ENCODE measurements around the gene PSMD1. TPM values are rescaled to one million over a fixed set of nuclear protein-coding genes. Genes with fewer than 3 reads are reported as not detected.

Gene PSMD1
- polyA plus RNA-seq, 1 donor (not counting 4 experiments of a cell fraction or from before 2014, with no cell fraction given): 262 TPM

DNA sequence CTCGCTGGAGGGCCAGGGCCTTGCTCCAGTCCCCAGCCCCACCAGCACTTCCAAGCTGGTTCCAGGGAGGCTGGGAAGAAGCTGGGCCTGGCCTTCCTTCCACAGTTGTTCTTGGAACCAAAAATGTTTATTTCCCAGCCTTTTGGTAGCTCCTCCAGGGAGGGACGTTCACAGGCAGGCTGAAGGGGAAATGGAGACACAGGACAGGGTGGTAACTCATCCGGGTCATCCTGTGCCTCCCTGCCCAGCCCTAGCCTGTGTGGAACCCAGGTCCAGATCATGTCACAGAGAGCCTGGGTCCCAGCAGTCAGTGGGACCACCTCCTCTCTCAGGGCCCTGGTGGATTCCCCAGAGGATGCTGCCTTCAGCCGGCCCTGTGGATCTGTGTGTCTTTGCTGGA, 129.2 kb downstream of the PSMD1 start:
- H3K27me3 ChIP-seq (ENCODE audit: control insufficient read depth, extremely low read depth, insufficient read depth, low read length): peaks cover 24% of the 10 kb centered on the region
- no peak overlapping the region for H3K27ac ChIP-seq (ENCODE audit: control insufficient read depth, insufficient read depth, low read length)
- FAIRE-seq (no peak), DNase-seq (ENCODE audit: low read depth, low spot score) (no peak)
- no peaks in the 10 kb centered on the region for H3K36me3 ChIP-seq (ENCODE audit: control insufficient read depth in 2 of 2, extremely low read depth in 1 of 2, insufficient read depth in 2 of 2, low read length in 2 of 2)
- H3K9ac ChIP-seq (ENCODE audit: control insufficient read depth, extremely low read depth, insufficient read depth, low read length): no peak overlapping the region
- dilution Hi-C loops (cut with MboI; ENCODE audit: extremely low pct_ligation_motif_present, low sequenced_read_pairs): no loop called here
- no peak for TF ChIP-seq CTCF (optimal IDR thresholded peaks at IDR 0.05 in 1 of 3, IDR thresholded peaks at IDR 0.05 in 1 of 3, conservative IDR thresholded peaks at IDR 0.05 in 1 of 3; ENCODE audit: extremely low read depth in 1 of 3, insufficient read depth in 2 of 3, low read length in 3 of 3)
- no peak for TF ChIP-seq EZH2 (IDR thresholded peaks at IDR 0.05; ENCODE audit: low read length)
- no peaks in the 10 kb centered on the region for H3K9me3 ChIP-seq (ENCODE audit: control insufficient read depth, low read depth, low read length)
- H3K4me3 ChIP-seq (ENCODE audit: control insufficient read depth in 2 of 3, extremely low read depth in 1 of 3, insufficient read depth in 2 of 3, low read depth in 1 of 3, low read length in 3 of 3): no peak overlapping the region
- no peaks in the 10 kb centered on the region for H4K20me1 ChIP-seq (ENCODE audit: control insufficient read depth, extremely low read depth, insufficient read depth, low read length)
- no peaks in the 10 kb centered on the region for H3K79me2 ChIP-seq (ENCODE audit: control insufficient read depth, insufficient read depth, low read length)
- no peak overlapping the region for H2AFZ ChIP-seq (ENCODE audit: control insufficient read depth, low read length)
- no peaks in the 10 kb centered on the region for H3K4me1 ChIP-seq (ENCODE audit: control insufficient read depth, extremely low read depth, insufficient read depth, low read length)
- no peak overlapping the region for H3K4me2 ChIP-seq (ENCODE audit: control insufficient read depth, extremely low read depth, insufficient read depth, low read depth, low read length)
- no peaks in the 10 kb centered on the region for H3K9me1 ChIP-seq (ENCODE audit: control insufficient read depth, extremely low read depth, insufficient read depth, low read length)

- no peaks in the 10 kb centered on the region for H4K20me1 ChIP-seq (ENCODE audit: control insufficient read depth, extremely low read depth, insufficient read depth, low read length)
- no peak overlapping the region for H3K4me2 ChIP-seq (ENCODE audit: control insufficient read depth, extremely low read depth, insufficient read depth, low read depth, low read length)
- DNase-seq (ENCODE audit: low read depth, low spot score): no peak
- no peaks in the 10 kb centered on the region for H3K9me3 ChIP-seq (ENCODE audit: control insufficient read depth, low read depth, low read length)
- H2AFZ ChIP-seq (ENCODE audit: control insufficient read depth, low read length): no peak overlapping the region
- TF ChIP-seq CTCF (optimal IDR thresholded peaks at IDR 0.05 in 1 of 3, IDR thresholded peaks at IDR 0.05 in 1 of 3, conservative IDR thresholded peaks at IDR 0.05 in 1 of 3; ENCODE audit: extremely low read depth in 1 of 3, insufficient read depth in 2 of 3, low read length in 3 of 3) (no peak), EZH2 (IDR thresholded peaks at IDR 0.05; ENCODE audit: low read length) (no peak)
- no peak overlapping the region for H3K27ac ChIP-seq (ENCODE audit: control insufficient read depth, insufficient read depth, low read length)
- no peak overlapping the region for H3K9ac ChIP-seq (ENCODE audit: control insufficient read depth, extremely low read depth, insufficient read depth, low read length)
- dilution Hi-C loops (cut with MboI; ENCODE audit: extremely low pct_ligation_motif_present, low sequenced_read_pairs): no loop called here
- FAIRE-seq: no peak
- H3K79me2 ChIP-seq (ENCODE audit: control insufficient read depth, insufficient read depth, low read length): no peaks in the 10 kb centered on the region
- no peak overlapping the region for H3K4me3 ChIP-seq (ENCODE audit: control insufficient read depth in 2 of 3, extremely low read depth in 1 of 3, insufficient read depth in 2 of 3, low read depth in 1 of 3, low read length in 3 of 3)
- peaks cover 28% of the 10 kb centered on the region for H3K27me3 ChIP-seq (ENCODE audit: control insufficient read depth, extremely low read depth, insufficient read depth, low read length)
- no peaks in the 10 kb centered on the region for H3K36me3 ChIP-seq (ENCODE audit: control insufficient read depth in 2 of 2, extremely low read depth in 1 of 2, insufficient read depth in 2 of 2, low read length in 2 of 2)
- H3K9me1 ChIP-seq (ENCODE audit: control insufficient read depth, extremely low read depth, insufficient read depth, low read length): no peaks in the 10 kb centered on the region
- H3K4me1 ChIP-seq (ENCODE audit: control insufficient read depth, extremely low read depth, insufficient read depth, low read length): no peaks in the 10 kb centered on the region
Measured at GRCh38 chr2:231186325-231186724, 129.7 kb downstream of the PSMD1 start.
